Aorta (tissue), 5 donors: ENCODE measurements around the gene HMOX2. TPM values are rescaled to one million over a fixed set of nuclear protein-coding genes. Genes with fewer than 3 reads are reported as not detected.

Experiments
- ATAC-seq: fragments of 200-7000 bp; cut with Tn5 transposase; one replicate; pipeline ENCODE4 v1.9.1; 2022; ENCODE audit warnings: moderate library complexity; ENCODE audit not compliant: low FRiP score
- DNase-seq, 2 donors: peaks; one replicate each; pipeline ENCODE4 v3.0.0-alpha.2; 2020
- H3K27ac ChIP-seq, 2 donors: one replicate each; pipeline ENCODE4 v1.5.1; 2013; ENCODE audit warnings: low read length in 2 of 2, mild to moderate bottlenecking in 2 of 2, moderate library complexity in 2 of 2, control low read depth in 1 of 2, inconsistent platforms in 1 of 2, low read depth in 1 of 2
- H3K27me3 ChIP-seq, 2 donors: one replicate each; pipeline ENCODE4 v1.6.1; 2013; ENCODE audit warnings: control low read depth in 1 of 2, low read length in 1 of 2, mild to moderate bottlenecking in 1 of 2, moderate library complexity in 1 of 2; ENCODE audit not compliant: insufficient read depth in 2 of 2, control insufficient read depth in 1 of 2
- H3K36me3 ChIP-seq, 2 donors: one replicate each; pipeline ENCODE4 v1.6.1; 2013; ENCODE audit warnings: control low read depth in 1 of 2, low read length in 1 of 2, mild to moderate bottlenecking in 1 of 2; ENCODE audit not compliant: insufficient read depth in 2 of 2, control insufficient read depth in 1 of 2
- H3K4me1 ChIP-seq, 2 donors: one replicate each; pipeline ENCODE4 v1.6.1; 2013; ENCODE audit warnings: low read length in 2 of 2, control low read depth in 1 of 2, mild to moderate bottlenecking in 1 of 2, moderate library complexity in 1 of 2; ENCODE audit not compliant: insufficient read depth in 2 of 2, control insufficient read depth in 1 of 2
- H3K4me3 ChIP-seq, 2 donors: one replicate each; pipeline ENCODE4 v1.5.1; 2013; ENCODE audit warnings: low read length in 2 of 2, control low read depth in 1 of 2, mild to moderate bottlenecking in 1 of 2
- H3K9me3 ChIP-seq: one replicate; pipeline ENCODE4 v1.6.1; 2013; ENCODE audit warnings: mild to moderate bottlenecking, low read length; ENCODE audit not compliant: control insufficient read depth
- WGBS, 2 donors: extraction: QIAGEN DNeasy Blood & Tissue Kit; methylation state at CpG; one replicate each; pipeline ENCODE4 v1.1.7; 2013; 5-methylcytosine and 5-hydroxymethylcytosine counted together
- intact Hi-C, 2 donors: fragments of 100-400 bp; cut with DNase I; formaldehyde crosslinking; loops; one replicate each; pipeline versions ENCODE4 v1.14.2 to v1.15.0; 2022
- polyA plus RNA-seq, 2 donors: library from polyadenylated mRNA; stranded (reverse); fragments of 200-250 nt; gene quantifications; one replicate each; pipeline ENCODE4 v1.2.3, GENCODE V29; 2013
- total RNA-seq, 2 donors: library from RNA; stranded (reverse); fragmentation: NEBNext Ultra II Directional; extraction: Animal tissue kit (Norgen Biotek cat#: 25700); gene quantifications; one replicate each; pipeline ENCODE4 v1.2.1, GENCODE V29; 2021
- donor health status: healthy with polysubstance abuse.
- donor health status: Bipolar disorder and iron deficiency.
- donor health status: DM: no; HTN: no; CAD: no.
- donor health status: DM: no; HTN: no; CAD: no.
- donor health status: DM: yes; HTN: yes; CAD: no.

HMOX2 gene
- total and polyA plus RNA-seq, 4 donors: 24.3 to 33.6 (median 26.8) TPM

DNA sequence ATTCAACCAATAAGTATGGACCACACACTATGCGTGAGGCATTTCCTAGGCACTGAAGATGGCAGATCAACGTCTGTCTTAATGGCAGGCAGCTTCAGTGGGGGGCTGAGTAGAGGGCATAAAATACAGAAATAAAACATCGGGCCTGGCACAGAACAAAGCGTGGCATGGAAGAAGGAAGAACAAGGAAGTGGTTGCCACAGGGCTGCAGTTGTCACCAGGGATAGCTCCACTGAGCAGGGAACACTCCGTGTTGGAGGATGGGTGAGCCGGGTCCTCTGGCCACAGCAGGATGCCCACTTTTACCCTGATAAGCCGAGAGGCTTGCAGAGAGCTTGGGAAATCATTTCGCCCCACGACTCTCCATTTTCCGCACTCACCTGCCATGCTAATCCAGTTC is 56.0 kb downstream of the HMOX2 start:
- no peaks in the 10 kb centered on the region for H3K9me3 ChIP-seq
- no peak overlapping the region for H3K4me3 ChIP-seq
- H3K27me3 ChIP-seq: no peaks in the 10 kb centered on the region
- WGBS, 2 donors: 91 to 97% methylated on average over 10 of the region's 10 CpGs
- H3K27ac ChIP-seq: no peak overlapping the region
- intact Hi-C loops: no loop called here
- no peaks in the 10 kb centered on the region for H3K4me1 ChIP-seq
- ATAC-seq: no peak
- H3K36me3 ChIP-seq: no peaks in the 10 kb centered on the region
- no peak for DNase-seq

DNA sequence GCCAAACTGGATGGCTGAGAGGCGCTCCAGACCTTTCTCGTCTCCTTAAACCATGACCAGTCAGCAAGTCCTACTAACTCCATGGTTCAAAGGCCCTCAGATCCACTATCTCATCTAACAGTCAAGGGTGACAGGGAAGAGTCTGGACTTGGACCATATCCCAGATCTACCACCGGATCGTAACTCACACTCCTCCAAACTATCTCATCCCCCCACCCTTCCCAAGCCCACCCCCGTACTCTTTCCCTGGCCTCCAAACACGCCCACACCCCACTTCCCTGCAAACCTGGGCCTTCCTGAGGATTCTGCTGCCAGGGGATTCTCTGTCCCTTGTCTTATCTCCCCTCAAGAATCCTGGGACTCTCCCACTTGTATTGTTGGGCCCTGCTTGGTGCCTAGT is 57.3 kb downstream of the HMOX2 start:
- Histone ChIP-seq H3K36me3 (no peaks in the 10 kb centered on the region), H3K9me3 (no peaks in the 10 kb centered on the region), H3K4me3 (no peak overlapping the region), H3K27ac (no peak overlapping the region), H3K27me3 (no peaks in the 10 kb centered on the region), H3K4me1 (no peaks in the 10 kb centered on the region)
- 90 to 94% methylated on average over 6 of the region's 6 CpGs for WGBS, 2 donors
- intact Hi-C loops: no loop called here
- DNase-seq (no peak), ATAC-seq (no peak)

DNA sequence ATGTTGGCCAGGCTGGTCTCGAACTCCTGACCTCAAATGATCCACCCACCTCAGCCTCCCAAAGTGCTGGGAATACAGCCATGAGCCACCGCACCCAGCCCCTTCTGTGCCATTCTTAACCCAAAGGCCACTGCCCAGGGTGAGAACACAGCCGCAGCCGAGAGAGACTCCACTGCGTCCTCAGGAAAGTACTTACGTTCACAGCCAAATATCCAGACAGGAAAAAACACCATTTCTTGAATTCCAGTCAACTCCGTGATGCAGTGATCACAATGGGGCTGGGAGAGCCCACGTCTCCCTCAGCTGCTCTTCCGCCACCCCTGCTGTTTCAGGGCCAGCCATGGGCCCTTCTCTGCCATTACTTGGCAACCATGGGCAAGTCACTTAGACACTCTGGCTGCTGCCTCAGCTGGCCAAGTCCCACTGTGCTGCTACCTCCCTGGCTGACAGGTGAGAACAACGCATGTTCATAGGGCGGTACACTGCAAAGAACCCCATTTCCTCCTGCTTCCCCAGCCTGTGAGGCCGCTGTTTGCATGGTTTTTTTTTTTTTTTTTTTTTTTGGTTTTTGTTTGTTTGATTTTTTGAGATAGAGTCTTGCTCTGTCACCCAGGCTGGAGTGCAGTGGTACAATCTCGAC is 58.1 kb downstream of the HMOX2 start:
- WGBS, 2 donors: 55 to 63% methylated on average over 13 of the region's 13 CpGs
- no peaks in the 10 kb centered on the region for H3K36me3 ChIP-seq
- intact Hi-C loops: no loop called here
- peak overlapping the region in 1 of 2 donors; percentile 13 for H3K27ac ChIP-seq
- DNase-seq (no peak), ATAC-seq (no peak)
- H3K4me1 ChIP-seq: no peaks in the 10 kb centered on the region
- no peaks in the 10 kb centered on the region for H3K9me3 ChIP-seq
- H3K27me3 ChIP-seq: no peaks in the 10 kb centered on the region
- H3K4me3 ChIP-seq: no peak overlapping the region

DNA sequence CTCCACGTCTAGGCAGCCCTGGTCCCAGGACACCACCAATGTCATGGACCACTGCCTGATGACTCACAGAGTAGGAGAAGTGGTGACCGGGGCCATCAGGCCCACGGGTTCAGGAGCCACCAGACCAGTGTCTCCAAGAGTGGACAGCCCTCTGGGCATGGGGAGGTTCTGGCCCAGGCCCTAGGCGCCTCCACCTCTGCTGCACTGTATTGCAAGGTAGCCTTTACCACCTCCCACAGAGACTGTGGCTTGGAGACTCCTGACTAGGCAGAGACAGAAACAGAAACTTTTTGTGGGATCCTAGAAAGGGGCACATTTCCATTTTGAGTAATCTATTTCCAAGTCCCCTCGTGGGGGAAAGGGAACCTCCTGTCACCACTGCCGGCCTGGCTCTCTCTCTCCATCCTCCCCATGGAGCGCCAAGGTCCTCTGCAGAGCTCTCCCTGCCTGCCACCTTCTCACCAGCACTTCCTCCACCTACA is 59.5 kb downstream of the HMOX2 start:
- Histone ChIP-seq H3K36me3 (no peaks in the 10 kb centered on the region), H3K27me3 (no peaks in the 10 kb centered on the region), H3K27ac (no peak overlapping the region), H3K4me1 (no peaks in the 10 kb centered on the region), H3K4me3 (no peak overlapping the region), H3K9me3 (no peaks in the 10 kb centered on the region)
- no peak for DNase-seq
- intact Hi-C loops: loop anchor here in 1 of 2 donors (5.0 kb wide), 1 partner anchor 58 kb away; the partner anchor contains the start of gene HMOX2
- no peak for ATAC-seq
- WGBS, 2 donors: 84 to 85% methylated on average over 7 of the region's 7 CpGs

DNA sequence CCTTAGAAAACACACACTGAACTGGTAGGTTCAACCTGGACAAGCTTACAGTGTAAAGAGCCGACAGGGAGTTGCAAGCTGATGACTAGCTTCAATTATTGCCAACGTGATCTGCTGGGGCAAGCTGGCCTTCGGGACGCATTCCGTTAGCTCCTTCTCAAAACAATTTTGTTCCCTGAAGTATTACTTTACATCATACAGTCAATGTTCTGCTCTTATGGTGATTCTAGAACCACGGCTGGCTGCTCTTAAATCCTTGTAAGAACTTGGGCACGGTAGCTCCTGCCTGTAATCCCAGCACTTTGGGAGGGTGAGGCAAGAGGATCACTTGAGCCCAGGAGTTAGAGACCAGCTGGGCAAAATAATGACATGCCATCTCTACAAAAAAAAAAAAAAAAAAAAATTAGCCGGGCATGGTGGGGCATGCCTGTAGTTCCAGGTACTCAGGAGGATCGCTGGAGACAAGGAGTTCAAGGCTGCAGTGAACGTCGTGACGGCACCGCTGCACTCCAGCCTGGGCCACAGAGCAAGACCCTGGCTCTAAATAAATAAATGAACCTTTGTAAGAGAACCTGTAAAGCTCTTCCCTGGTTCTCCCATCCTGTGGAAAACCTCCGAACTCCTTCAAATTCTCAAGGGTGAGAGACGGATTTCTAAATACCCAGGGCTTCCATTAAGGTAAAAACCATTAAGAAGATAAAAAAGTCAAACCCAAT is 60.4 kb downstream of the HMOX2 start:
- no peak for ATAC-seq
- H3K4me3 ChIP-seq: no peak overlapping the region
- H3K4me1 ChIP-seq: no peaks in the 10 kb centered on the region
- no peaks in the 10 kb centered on the region for H3K9me3 ChIP-seq
- H3K36me3 ChIP-seq: no peaks in the 10 kb centered on the region
- WGBS, 2 donors: 61 to 66% methylated on average over 15 of the region's 15 CpGs
- intact Hi-C loops: loop anchor here in 1 of 2 donors (5.0 kb wide), 1 partner anchor 59 kb away; the partner anchor contains the start of gene HMOX2
- no peak for DNase-seq
- peak overlapping the region in 1 of 2 donors; percentile 42 for H3K27ac ChIP-seq
- no peaks in the 10 kb centered on the region for H3K27me3 ChIP-seq

DNA sequence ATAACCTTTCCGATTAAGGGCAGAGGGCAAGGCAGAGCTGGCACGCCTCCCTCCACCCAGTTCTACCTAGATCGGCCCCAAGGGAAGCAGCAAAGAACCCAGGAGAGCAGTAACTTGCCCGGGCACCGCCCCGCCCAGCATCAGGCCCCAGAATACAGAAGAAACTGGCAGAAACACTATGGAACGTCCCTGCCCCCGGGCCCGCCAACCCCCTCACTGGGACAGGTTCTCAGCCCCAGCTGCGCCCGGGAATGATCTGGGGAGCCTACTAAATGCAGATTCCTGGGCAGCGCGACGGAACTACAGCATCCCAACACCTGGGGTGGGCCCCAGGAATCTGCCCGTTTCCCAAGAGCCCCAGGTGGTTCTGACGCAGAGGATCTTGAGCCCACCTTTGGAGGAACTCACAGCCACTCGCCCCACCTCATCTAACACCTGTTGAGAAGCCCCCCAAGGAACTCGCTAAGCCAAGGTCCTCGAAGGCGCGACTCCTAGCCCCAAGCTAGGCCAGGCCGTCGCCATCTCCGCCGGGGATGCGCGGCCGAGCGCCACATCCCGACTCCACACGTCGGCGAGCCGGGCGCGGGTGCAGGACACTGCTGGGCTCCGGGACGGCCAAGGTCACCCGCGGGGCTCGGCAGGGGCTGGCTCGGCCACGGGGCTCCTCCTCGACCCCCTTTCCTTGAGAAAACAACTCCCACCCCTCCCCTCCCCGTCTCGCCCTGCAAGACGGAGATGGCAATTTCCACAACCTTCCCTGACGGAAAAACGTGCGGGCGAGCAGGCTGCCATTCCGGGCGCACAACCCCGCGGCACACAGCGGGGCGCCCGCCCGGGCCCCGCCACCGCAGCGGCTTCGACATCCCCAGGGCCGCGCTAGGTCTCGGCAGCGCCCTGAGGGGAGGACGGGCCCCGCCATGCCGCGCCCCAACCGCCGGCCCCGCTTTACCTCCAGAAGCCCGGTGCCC is 61.5 kb downstream of the HMOX2 start:
- Histone ChIP-seq H3K36me3 (no peaks in the 10 kb centered on the region), H3K4me3 (peak overlapping the region; percentile 67 to 73), H3K4me1 (no peaks in the 10 kb centered on the region), H3K27ac (peak overlapping the region in 1 of 2 donors; percentile 39), H3K27me3 (no peaks in the 10 kb centered on the region), H3K9me3 (no peaks in the 10 kb centered on the region)
- WGBS, 2 donors: 9% methylated on average over 71 to 75 of the region's 75 CpGs
- peak in 1 of 2 donors; percentile 82 for DNase-seq
- peak; percentile 62 for ATAC-seq
- intact Hi-C loops: loop anchor here in 1 of 2 donors (5.0 kb wide), 1 partner anchor 60 kb away; the partner anchor contains the start of gene HMOX2

DNA sequence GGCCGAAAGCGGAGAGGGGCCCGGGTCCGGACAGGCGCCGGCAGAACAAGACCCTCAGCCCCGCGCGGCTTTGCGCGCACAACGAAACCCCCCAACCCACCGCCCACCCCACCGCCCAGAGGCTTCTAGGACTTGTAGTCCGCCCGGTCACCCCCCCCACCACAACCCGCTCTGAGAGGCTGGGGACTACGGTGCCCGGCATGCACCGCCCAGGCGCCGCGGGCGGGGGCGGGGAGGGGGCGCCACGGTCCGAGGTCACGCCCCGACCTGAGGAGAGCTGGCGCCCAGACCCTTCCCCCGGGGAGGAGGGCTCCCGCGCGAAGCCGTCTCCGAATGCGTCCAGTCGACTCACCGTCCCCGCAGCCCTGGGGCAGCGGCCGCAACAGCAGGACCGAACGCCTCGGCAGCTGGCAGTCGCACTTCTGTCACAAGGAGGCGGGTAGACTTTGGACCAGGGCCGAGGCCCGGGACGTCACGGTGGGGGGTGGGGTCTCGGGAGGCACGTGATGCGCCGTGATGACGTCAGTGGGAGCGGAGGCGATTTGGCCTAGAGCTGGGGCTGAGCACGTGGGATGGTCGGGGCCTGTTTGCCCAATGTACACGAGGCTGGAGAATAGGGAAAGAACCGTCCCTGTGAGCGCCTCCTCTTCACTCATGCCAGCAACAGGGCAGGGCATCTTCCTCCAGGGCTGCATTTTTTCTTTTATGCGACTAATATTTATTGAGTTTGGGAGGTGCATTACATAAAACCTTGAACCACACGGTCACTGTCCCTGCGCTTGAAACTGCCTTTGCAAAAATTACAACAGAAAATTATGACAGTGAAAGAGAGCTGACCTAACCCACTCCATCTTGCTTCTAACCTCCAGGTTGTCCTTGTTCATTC is 62.4 kb downstream of the HMOX2 start, which contains the start of gene CDIP1:
CDIP1 (minus strand) TSS at position 424 of the 886 bp plus-strand sequence. CDS start 24,643 bp downstream, outside the sequence.
- H3K4me3 ChIP-seq: peak within 1 kb of the TSS; percentile 67 to 73
- H3K9me3 ChIP-seq: no peaks in the 10 kb centered on the region
- ATAC-seq (peak; percentile 96), DNase-seq (peak; percentile 98 to 99)
- H3K27ac ChIP-seq: peak within 1 kb of the TSS in 1 of 2 donors; percentile 39
- no peaks in the 10 kb centered on the region for H3K36me3 ChIP-seq
- H3K27me3 ChIP-seq: no peaks in the 10 kb centered on the region
- 4 to 5% methylated on average over 63 to 67 of the region's 67 CpGs for WGBS, 2 donors
- intact Hi-C loops: loop anchor here in 1 of 2 donors (5.0 kb wide), 1 partner anchor 61 kb away; the partner anchor contains the start of gene HMOX2
- H3K4me1 ChIP-seq: no peaks in the 10 kb centered on the region
